PC-9 (cell line): ENCODE data around the gene SH2D1B.

Source experiments
- EZH2 ChIP-seq: fragments of 200-600 bp; sonication (generic); IDR thresholded peaks from 2 replicates; pipeline ENCODE4 v1.8.0; 2017; ENCODE audit warnings: antibody characterized with exemption, low read depth
- TF ChIP-seq, protein P1 (sequence below): fragments of 200-600 bp; sonication (generic); conservative IDR thresholded peaks from 2 replicates; pipeline ENCODE4 v1.6.1; 2017; ENCODE audit warnings: mixed run types, antibody characterized with exemption, mild to moderate bottlenecking, moderate library complexity

DNA sequence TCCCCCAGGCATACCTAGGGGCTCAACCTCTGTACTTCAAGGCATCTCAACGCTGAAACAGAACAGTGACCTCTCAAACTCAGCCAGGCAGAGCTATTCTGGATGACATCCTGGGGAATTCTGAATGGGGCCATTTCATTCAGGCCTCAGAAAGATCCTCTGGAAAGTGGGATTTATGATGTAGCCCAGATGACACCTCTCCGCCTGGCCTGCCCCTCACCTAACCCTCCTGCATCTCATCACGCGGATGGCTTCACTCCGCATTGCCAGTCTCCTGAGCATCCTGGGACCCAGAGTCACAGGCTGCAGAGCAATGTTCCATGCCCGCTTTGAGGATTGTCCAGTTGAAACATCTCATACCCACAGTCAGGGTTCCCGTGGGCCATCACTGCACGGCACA is 36.5 kb downstream of the SH2D1B start:
- TF ChIP-seq, protein P1, sequence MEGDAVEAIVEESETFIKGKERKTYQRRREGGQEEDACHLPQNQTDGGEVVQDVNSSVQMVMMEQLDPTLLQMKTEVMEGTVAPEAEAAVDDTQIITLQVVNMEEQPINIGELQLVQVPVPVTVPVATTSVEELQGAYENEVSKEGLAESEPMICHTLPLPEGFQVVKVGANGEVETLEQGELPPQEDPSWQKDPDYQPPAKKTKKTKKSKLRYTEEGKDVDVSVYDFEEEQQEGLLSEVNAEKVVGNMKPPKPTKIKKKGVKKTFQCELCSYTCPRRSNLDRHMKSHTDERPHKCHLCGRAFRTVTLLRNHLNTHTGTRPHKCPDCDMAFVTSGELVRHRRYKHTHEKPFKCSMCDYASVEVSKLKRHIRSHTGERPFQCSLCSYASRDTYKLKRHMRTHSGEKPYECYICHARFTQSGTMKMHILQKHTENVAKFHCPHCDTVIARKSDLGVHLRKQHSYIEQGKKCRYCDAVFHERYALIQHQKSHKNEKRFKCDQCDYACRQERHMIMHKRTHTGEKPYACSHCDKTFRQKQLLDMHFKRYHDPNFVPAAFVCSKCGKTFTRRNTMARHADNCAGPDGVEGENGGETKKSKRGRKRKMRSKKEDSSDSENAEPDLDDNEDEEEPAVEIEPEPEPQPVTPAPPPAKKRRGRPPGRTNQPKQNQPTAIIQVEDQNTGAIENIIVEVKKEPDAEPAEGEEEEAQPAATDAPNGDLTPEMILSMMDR: no peak
- TF ChIP-seq EZH2: no peak
